ENCODE data around the gene RPS13. TPM values are rescaled to one million over a fixed set of nuclear protein-coding genes. Genes with fewer than 3 reads are reported as not detected.

Gene RPS13
- total and polyA plus RNA-seq, 4 donors: 237 to 638 (median 471) TPM

- no peaks in the 10 kb centered on the region for H3K9me3 ChIP-seq (ENCODE audit: control insufficient read depth in 4 of 4, low read length in 3 of 4)
- H3K4me1 ChIP-seq (ENCODE audit: control insufficient read depth in 4 of 4, insufficient read depth in 4 of 4, low read length in 3 of 4): peaks cover 2 to 24% (median 15%) of the 10 kb centered on the region in 4 donors
- DNase-seq (ENCODE audit: low spot score): no peak
- no peaks in the 10 kb centered on the region for H3K27me3 ChIP-seq (ENCODE audit: control insufficient read depth in 4 of 4, insufficient read depth in 4 of 4, low read length in 3 of 4)
- WGBS: 19% methylated on average over 15 of the region's 15 CpGs
- H3K27ac ChIP-seq (ENCODE audit: low read depth in 1 of 2, low read length in 2 of 2): peak overlapping the region; percentile 82 to 91
- H3K36me3 ChIP-seq (ENCODE audit: control insufficient read depth in 4 of 4, insufficient read depth in 3 of 4, low read depth in 1 of 4, low read length in 3 of 4): peaks cover 2 to 28% (median 21%) of the 10 kb centered on the region in 4 donors
- TF ChIP-seq HNF4A (conservative IDR thresholded peaks at IDR 0.05): no peak
- no peak for TF ChIP-seq ATF3 (IDR thresholded peaks at IDR 0.05)
- TF ChIP-seq ZBTB33 (IDR thresholded peaks at IDR 0.05): no peak
- H3K4me3 ChIP-seq (ENCODE audit: low read depth in 1 of 3, low read length in 3 of 3): peak overlapping the region; percentile 80 to 96 (median 82)
- H3K9ac ChIP-seq (ENCODE audit: low read depth in 1 of 2, low read length in 2 of 2): peak overlapping the region; percentile 65 to 70
These were observed 789 bp downstream of the RPS13 start for GRCh38 chr11:17076517-17077239.

- 80% methylated on average over 5 of the region's 5 CpGs for WGBS
- Histone ChIP-seq H3K4me3 (ENCODE audit: low read depth in 1 of 3, low read length in 3 of 3) (no peak overlapping the region), H3K27ac (ENCODE audit: low read depth in 1 of 2, low read length in 2 of 2) (no peak overlapping the region), H3K36me3 (ENCODE audit: control insufficient read depth in 4 of 4, insufficient read depth in 3 of 4, low read depth in 1 of 4, low read length in 3 of 4) (peaks cover 2 to 28% (median 21%) of the 10 kb centered on the region in 4 donors), H3K9me3 (ENCODE audit: control insufficient read depth in 4 of 4, low read length in 3 of 4) (no peaks in the 10 kb centered on the region), H3K4me1 (ENCODE audit: control insufficient read depth in 4 of 4, insufficient read depth in 4 of 4, low read length in 3 of 4) (peaks cover 2 to 24% (median 15%) of the 10 kb centered on the region in 4 donors), H3K9ac (ENCODE audit: low read depth in 1 of 2, low read length in 2 of 2) (no peak overlapping the region), H3K27me3 (ENCODE audit: control insufficient read depth in 4 of 4, insufficient read depth in 4 of 4, low read length in 3 of 4) (no peaks in the 10 kb centered on the region)
- DNase-seq (ENCODE audit: low spot score): no peak
- TF ChIP-seq JUND (IDR thresholded peaks at IDR 0.05): no peak
- no peak for TF ChIP-seq FOXA2 (IDR thresholded peaks at IDR 0.05)
- TF ChIP-seq SP1 (IDR thresholded peaks at IDR 0.05): no peak
- TF ChIP-seq RAD21 (IDR thresholded peaks at IDR 0.05): no peak
- TF ChIP-seq RXRA (IDR thresholded peaks at IDR 0.05): no peak
- no peak for TF ChIP-seq TAF1 (conservative IDR thresholded peaks at IDR 0.05)
- TF ChIP-seq ZBTB33 (IDR thresholded peaks at IDR 0.05): no peak
- TF ChIP-seq CTCF (IDR thresholded peaks at IDR 0.05; ENCODE audit: low read depth, low read length, missing input control): no peak
- no peak for TF ChIP-seq HNF4G (IDR thresholded peaks at IDR 0.05)
- no peak for TF ChIP-seq REST (IDR thresholded peaks at IDR 0.05)
- TF ChIP-seq GABPA (IDR thresholded peaks at IDR 0.05 in 1 of 2, conservative IDR thresholded peaks at IDR 0.05 in 1 of 2): no peak
These were observed 2.0 kb downstream of the RPS13 start for GRCh38 chr11:17075506-17075905.
